ENCODE data around the gene RCAN3.
"Not testable (repeated sequence)": the region's sequence is repeated elsewhere in the genome, so short reads cannot be mapped to it uniquely, and the experiment has no call there.

RCAN3 gene

DNA sequence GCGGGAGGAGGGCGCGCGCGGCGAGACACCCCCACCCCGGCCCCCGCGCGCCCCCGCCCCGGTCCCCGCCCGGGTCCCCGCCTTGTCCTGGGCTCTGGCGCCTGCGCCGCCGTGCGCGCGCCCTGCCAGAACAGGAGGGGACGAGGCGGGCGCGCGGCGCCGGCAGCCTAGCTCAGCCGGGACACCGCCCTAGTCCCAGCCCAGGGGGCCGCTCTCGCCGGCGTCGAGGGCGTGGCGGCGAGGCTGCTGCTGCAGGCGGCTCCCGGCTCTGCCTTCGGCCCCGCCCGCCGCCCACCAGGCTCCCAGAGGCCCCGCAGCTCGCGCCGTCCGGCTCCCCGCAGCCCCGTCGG is at the start of gene RCAN3:
RCAN3 (plus strand) TSS at position 128 of the 350 bp plus-strand sequence. CDS start 11,537 bp downstream, outside the sequence.
- DNase-seq, result peak; percentile 88

GRCh38 chr1:24452922-24453485 is 49.6 kb upstream of the RCAN3 start:
- no peak for DNase-seq

DNA sequence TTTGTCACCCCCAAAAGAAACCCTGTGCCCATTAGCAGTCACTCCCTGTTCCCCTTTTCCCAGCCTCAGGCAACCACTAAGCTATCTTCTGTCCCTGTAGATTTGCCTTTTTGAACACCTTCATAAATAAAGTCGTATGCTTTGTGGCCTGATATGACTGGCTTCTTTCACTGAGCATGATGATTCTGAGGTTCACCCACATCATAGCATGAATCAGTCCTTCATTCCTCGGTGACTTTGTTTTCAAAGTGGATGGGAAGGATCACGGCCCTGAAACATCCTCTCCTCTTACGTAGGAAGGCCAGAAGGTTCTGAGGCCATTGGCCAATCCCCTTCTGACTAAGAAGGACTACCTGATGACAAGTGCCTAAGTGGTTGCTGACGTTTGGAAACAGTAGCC is 48.0 kb upstream of the RCAN3 start:
- no peak for DNase-seq

- DNase-seq, result no peak
These were observed 47.4 kb upstream of the RCAN3 start for GRCh38 chr1:24455272-24455671.

DNA sequence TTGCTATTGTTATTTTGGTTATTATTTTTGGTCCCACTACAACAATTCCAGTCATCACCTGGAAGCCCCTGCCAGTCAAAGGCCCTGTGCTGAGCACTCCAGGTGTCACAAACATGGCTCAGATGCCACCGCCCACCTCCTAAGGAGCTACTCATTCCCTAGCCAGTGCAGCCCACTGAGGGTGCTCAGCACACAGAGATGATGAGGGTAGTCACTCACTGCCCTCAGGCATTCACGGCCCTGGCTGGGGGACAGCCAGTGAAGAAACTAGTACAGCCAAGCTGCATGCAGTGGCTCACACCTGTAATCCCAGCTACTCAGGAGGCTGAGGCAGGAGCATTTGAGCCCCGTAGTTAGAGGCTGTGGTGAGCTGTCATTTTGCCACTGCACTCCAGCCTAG is 44.8 kb upstream of the RCAN3 start:
- no peak for DNase-seq

GRCh38 chr1:24459551-24460266 is 42.9 kb upstream of the RCAN3 start:
- no peak for DNase-seq

GRCh38 chr1:24462128-24462527 is 40.5 kb upstream of the RCAN3 start:
- DNase-seq, result not testable (repeated sequence)

- DNase-seq, result no peak
These were observed 38.6 kb upstream of the RCAN3 start for GRCh38 chr1:24463776-24464735.

GRCh38 chr1:24465099-24465498 is 37.5 kb upstream of the RCAN3 start:
- no peak for DNase-seq

GRCh38 chr1:24465638-24466037 is 37.0 kb upstream of the RCAN3 start:
- no peak for DNase-seq

GRCh38 chr1:24468685-24469316 is 33.8 kb upstream of the RCAN3 start:
- DNase-seq, result peak; percentile 42

GRCh38 chr1:24470592-24470991 is 32.0 kb upstream of the RCAN3 start:
- no peak for DNase-seq

DNA sequence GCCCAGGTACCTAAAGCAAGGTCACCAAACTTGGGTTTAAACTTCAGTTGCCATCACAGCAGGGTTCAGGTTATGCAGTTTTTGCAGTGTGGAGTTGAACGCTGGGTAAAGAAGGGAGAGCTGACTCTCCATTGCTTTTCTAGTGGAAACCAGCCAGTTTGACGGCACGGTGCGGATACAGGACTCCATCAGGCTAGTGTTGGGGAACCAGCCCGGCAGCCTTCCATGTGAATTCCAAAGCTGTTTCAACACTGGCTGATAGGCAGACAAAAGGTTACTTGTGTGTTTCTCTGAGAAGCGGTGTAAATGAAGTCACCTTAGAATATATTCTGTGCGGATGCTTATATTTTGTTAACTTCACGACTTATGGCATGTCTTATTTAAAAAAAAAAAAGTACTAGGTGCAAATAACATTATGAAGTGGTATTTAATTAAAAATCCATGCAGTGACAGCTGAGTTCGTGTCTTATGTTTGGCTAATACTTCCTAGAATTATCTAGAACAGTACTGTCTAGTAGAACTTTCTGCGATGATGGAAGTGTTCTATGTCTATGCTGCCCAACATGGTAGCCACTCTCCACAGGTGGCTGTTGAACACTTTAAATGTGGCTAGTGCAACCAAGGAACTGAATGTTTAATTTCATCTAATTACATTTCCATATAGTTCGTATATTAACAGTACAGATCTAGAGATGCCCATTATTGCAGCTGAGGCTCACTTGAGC is 29.9 kb upstream of the RCAN3 start:
- DNase-seq, result no peak

GRCh38 chr1:24474193-24474592 is 28.4 kb upstream of the RCAN3 start:
- DNase-seq, result no peak

- DNase-seq, result no peak
These were observed 26.9 kb upstream of the RCAN3 start for GRCh38 chr1:24475700-24476099.

GRCh38 chr1:24476571-24476970 is 26.1 kb upstream of the RCAN3 start:
- no peak for DNase-seq

DNA sequence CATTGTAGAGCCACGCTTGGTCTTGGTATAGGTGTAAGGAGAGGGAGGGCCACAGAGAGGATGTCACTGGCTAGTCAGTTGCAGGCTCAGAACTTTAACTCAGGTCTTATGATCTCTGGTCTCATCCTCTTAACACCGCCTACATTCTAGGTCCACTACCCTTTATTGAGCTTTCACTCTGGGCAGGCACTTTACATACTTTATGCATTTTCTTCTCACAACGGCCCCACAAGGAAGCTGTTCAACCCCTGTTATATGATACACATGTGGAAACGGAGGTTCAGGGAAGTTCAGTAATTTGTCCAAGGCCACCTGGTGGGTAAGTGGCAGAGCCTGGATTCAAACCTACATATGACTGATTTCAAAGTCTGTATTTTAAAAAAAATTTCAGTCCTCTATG is 25.3 kb upstream of the RCAN3 start:
- no peak for DNase-seq

DNA sequence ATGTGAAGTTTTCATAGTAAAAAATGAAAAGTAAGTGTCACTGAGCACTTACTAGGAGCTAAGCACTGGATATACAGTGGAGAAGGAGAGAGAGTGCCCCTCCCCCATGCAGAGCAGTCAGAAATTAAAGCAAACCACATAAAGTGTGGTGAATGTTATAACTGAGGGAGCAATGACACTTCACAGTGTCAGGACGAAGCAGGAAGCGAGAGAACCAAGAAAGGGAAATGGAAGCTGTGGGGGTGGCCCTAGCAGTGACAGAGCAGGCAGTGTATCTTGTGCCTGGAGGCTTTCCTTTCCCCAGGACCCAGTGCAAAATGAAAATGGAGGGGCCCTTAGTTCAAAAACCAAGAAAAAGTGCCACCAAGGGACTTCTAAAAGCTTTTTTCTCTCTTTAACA is 21.5 kb upstream of the RCAN3 start:
- no peak for DNase-seq

GRCh38 chr1:24481843-24482610 is 20.6 kb upstream of the RCAN3 start:
- no peak for DNase-seq

DNA sequence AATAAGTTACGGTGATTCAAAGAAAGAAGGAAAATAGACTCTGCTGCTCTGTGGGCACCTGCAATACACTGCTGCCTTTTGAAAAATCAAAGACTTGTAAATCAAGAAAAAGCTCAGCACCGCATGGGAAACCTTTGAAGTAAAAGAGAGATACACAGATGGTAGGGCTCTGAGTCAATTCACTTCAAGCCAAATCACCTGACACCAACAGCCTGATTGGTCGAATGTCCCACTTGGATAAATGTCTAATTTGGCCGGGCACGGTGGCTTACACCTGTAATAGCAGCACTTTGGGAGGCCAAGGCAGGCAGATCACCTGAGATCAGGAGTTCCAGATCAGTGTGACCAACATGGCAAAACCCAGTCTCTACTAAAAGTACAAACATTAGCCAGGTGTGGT is 19.2 kb upstream of the RCAN3 start:
- no peak for DNase-seq

DNA sequence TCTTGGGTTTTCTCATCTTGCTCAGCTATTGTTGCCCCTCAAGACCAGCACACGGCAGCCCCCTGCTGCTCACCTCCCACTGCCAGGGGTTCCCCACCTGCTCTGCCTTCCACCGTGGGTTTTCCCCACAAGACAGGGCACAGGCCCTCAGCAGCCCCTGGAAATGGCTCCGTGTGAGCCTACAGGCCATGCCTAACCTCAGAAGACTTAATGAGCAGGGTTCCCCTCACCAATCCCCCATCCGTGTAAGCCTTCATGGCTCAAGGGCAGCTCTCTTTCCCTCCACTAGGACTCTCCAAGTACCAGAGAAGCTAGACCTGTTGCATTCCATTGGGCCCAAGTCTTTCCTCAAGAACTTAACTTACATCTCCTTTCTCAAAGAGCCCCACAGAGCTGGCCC is 18.4 kb upstream of the RCAN3 start:
- no peak for DNase-seq
